CD4-positive, alpha-beta T cell treated with Interleukin-1 beta for 1 hour (primary cell): ENCODE results near the gene ADCK2.
"Not testable (repeated sequence)": the region's sequence is repeated elsewhere in the genome, so short reads cannot be mapped to it uniquely, and the experiment has no call there.

Source experiments
- DNase-seq, 2 donors: peaks; one replicate each; pipeline ENCODE4 v3.0.0-alpha.2; 2020 to 2022

The ADCK2 gene

GRCh38 chr7:140674899-140675701 is 2.4 kb downstream of the ADCK2 start:
- no peak for DNase-seq

DNA sequence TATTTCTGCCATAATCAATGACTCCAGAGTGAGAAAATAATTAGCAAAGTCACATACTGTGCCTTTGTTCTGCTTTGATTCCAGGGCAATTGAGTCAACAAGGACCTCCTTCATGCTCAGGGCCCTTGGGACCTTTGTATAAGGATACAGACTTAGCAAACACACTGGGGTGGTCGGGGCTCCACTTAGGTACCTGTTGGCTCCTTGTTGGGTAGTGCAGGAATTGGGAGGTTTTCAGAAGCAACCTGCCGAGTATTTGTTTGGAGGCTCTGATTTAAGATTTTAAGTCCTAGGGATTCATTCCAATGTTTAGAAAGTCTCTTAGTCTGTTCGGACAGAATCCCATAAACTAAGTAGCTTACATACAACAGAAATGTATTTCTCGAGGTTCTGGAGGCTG is 3.0 kb downstream of the ADCK2 start:
- no peak for DNase-seq

- DNase-seq: peak in 1 of 2 donors; percentile 41
These were observed 3.6 kb downstream of the ADCK2 start for GRCh38 chr7:140676306-140676705.

DNA sequence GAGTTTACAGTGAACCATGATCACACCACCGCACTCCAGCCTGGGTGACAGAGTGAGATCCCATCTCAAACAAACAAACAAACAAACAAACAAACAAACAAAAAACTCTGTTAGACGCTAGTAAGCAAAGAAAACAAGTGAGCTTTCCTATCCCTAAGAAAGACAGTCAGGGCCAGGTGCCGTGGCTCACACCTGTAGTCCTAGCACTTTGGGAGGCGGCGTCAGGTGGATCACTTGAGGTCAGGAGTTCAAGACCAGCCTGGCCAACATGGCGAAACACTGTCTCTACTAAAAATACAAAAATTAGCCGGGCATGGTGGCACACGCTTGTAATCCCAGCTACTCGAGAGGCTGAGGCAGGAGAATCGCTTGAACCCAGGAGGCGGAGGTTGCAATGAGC is 4.2 kb downstream of the ADCK2 start:
- not testable (repeated sequence) for DNase-seq

- no peak for DNase-seq
These were observed 4.8 kb downstream of the ADCK2 start for GRCh38 chr7:140677496-140677895.

DNA sequence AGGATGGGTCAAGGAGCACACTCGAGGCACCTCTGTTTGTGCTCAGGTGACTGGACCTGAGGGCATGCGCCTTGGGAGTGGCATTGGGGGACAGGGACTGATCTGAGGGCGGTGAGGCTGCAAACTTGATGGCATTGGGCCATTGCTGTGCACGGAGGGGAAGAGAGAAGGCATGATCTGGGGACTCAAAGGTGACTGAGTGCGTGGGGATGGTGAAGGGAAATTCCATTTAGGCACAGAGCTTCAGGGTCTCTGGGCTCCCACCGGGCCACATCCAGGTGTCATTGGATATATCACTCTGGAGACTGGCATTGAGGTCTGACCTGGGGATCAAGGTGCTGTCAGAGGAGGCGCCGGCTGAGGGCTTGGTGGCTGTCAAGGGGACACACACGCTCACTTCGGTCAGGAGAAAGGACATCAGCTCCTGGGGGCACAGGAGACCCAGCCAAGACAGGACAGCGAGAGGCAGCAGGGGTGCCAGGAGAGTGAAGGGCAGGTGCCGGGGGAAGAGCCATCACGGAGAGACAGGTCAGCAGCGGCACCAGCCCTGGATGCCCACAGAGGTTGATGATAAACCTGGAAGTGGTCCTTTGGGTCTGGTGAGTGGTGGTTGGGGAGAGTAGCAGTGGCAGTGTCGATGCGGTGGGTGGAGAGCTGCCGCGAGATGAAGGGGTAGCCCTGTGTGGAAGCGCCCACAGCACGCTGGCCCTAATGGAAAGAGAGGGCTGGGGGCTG is 5.5 kb downstream of the ADCK2 start:
- DNase-seq: no peak

DNA sequence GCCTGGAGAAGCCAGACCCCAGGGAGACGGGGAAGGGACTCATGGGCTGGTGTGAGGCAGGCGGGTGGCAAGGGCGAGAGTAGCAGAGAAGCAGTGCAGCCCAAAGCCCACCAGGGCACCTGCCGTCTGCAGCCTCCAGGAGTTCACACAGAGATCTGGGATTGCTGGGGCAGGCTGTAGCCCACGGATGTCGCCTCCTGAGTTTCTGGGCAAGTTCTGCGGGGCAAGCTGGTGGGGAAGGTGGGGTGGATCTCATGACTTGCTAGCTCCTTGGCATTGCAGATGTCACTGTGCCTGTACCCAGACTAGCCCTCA is 6.0 kb downstream of the ADCK2 start:
- no peak for DNase-seq

- no peak for DNase-seq
These were observed 6.4 kb downstream of the ADCK2 start for GRCh38 chr7:140679186-140679585.

DNA sequence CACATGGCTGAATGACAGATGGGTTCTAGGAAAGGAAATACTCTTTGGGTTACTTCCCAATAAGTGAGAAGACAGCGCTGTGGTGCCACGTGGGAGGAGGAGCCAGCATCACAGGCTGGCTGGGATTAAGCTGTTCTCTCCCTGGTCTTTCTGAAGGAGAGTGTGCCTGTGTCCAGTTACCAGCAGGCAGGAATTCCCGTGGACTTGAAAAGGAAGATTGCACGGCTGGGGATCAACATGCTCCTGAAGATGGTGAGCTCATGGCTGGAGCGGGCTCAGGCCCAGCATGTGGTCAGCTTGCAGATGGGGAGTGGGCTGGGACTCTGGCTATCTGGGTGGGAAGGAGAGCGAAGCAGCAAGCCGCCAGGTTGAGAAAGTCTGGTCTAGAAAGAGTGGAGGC is 8.1 kb downstream of the ADCK2 start:
- no peak for DNase-seq

DNA sequence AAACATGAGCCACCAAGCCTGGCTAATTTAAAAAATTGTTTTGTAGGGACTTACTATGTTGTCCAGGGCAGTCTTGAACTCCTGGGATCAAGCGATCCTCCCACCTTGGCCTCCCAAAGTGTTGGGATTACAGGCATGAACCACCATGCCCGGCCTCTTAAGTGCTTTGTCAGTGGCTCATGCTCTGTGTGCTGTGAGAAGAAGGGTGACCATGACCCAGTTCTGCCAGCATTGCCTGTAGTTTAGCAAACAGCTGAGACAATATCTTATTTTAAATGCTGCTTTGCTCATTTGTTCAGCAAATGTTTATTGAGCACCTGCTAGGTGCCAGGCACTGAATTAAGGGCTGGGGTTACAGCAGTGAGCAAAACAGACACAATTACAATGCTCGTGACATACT is 9.0 kb downstream of the ADCK2 start:
- DNase-seq: no peak

- no peak for DNase-seq
These were observed 10.9 kb downstream of the ADCK2 start for GRCh38 chr7:140683657-140684056.

DNA sequence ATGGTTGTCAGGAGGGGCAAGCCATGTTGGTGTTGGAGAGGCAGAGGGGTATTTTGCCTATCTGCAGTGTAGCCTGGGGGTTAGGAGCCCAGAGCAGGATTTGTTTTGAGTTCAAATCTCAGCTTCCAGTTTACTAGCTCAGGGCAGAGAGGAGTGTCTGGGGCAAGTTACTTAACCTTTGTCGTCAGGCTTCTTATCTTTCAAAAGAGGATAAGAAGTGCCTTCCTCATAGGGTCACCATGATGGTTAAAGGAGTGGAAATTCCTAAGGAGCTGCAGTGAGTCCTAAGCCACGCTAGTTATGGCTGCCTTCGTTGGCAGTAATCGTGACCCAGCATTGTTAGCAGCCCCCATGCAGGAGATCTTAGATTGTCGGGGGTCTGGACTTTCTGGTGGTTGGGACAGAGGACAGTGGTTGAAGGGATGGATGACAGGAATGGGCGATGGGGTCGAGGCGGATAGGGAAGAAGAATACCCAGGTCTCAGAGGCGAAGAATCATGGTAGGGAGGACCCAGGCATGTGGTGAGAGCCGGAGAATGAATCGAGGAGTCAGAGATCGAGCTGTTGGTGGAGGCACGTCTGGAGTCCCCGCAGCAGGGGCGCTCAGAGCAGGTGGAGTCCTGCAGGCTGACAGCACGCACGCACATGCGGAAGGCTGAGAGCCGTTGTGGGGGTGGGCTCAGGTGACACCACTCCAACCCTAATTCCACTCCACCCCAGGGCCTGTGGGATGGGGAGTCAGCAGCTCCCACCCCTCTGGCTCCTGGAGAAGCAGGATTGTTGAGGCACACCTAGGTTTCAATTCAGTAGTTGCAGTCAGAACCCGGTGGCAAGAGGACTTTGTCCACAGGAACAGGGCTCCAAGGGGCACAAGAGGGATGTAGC is 11.6 kb downstream of the ADCK2 start:
- DNase-seq: no peak

- no peak for DNase-seq
These were observed 12.8 kb downstream of the ADCK2 start for GRCh38 chr7:140685407-140686087.

DNA sequence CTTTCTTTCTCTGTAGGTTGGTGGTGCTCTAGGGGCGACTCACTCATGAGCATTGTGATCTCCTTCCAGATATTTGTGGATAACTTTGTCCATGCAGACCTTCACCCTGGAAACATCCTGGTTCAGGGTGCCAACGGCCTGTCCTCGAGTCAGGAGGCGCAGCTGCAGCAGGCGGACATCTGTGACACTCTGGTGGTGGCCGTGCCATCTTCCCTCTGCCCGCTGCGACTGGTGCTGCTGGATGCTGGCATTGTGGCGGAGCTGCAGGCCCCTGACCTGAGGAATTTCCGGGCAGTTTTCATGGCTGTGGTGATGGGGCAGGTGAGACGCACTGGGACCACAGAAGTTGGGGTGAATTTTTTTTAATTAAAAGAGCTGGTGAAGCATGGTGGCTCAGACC is 14.2 kb downstream of the ADCK2 start:
- no peak for DNase-seq

DNA sequence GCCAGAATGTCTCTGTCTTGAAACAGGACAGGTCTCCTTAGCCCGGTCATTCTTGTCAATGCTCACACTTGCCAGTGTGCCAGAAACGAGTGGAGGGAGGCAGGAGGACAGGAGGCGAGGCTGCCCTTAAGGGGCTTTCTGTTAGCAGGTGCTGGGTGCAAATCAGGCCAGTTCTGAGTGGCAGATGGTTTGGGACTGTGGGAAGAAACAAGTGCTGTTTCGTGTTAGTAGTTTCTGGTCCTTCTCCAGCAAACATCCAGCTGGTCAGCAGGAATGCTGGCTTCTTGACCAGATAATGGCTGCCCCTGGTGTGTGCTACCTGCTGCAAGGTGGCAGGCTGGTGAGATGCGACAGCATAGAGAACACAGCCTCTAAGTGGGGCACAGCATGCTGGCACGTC is 15.6 kb downstream of the ADCK2 start:
- DNase-seq: no peak

DNA sequence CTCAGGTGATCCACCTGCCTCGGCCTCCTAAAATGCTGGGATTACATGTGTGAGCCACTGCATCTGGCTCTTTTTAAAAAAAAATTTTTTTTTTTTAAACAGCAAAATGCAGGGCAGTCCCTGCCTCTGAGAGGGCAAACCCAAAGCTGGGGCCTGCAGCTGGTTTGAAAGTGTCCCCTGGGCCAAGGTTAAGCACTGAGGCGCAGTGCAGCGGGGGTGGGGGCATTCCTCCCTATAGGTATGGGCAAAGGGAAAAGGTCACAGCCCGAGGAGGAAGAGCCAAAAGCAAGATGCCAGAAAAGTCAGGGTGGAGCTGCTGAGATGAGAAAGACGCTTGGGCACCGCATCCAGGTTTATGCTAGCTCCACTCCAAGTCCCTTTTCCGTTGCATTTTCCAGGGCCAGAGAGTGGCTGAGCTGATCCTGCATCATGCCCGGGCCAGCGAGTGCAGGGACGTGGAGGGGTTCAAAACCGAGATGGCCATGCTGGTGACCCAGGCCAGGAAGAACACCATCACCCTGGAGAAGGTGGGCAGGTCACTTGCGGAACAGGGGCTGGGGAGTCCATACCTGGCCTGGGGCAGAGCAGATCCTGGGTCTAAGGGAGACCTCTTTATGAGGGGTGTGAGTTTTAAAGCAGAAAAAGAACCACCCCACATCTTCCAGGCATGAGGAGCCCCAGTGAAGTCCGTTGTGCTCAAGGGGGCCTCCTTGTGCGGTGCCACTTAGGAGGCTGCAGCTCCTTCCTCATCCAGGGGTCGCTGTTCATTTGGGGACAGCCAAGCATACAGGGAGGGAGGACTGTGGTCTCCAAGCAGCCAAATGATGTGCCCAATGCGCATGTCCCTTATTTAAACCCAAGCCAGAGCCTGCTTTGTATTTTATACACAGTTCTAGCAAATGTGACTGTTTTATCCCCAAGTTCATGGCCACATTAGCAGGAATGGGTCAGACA is 16.7 kb downstream of the ADCK2 start:
- no peak for DNase-seq

GRCh38 chr7:140691376-140692045 is 18.8 kb downstream of the ADCK2 start:
- no peak for DNase-seq

- not testable (repeated sequence) for DNase-seq
These were observed 21.1 kb downstream of the ADCK2 start for GRCh38 chr7:140693849-140694248.

DNA sequence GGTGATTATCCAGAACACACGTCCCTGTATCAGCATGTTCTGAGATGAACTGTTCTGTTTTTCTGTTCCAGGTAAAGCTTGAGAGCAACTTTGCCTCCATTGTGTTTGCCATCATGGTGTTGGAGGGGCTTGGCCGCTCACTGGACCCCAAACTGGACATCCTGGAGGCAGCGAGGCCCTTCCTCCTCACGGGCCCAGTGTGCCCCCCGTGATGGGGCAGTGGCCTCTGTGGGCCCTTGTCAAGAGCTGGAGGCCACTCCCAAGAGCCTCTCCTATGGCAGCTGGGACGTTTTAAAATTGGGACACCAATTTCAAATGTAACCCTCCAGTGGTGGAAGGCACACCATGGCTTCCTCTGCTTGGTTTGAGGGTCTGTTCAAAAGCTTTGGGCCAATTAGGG is 21.8 kb downstream of the ADCK2 start:
- DNase-seq: no peak

DNA sequence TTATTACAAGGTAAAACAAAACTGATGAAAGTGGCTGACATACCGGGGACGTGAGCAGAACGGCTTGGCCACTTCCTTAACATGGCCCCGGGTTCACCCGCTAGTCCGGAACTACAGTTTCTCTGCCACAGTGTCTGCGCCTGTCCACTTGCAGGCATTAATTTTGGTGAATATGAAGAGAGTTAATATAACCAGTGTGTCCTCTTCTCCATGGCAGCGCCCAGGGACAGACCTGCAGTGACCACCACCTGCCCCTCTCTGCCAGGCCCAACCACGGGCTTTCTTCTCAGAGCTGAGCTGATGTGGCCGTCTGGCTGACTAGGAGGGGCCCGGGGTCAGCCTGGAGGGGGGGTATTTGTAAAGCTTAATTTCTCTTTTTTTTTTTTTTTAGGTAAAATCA is 22.6 kb downstream of the ADCK2 start:
- DNase-seq: no peak

DNA sequence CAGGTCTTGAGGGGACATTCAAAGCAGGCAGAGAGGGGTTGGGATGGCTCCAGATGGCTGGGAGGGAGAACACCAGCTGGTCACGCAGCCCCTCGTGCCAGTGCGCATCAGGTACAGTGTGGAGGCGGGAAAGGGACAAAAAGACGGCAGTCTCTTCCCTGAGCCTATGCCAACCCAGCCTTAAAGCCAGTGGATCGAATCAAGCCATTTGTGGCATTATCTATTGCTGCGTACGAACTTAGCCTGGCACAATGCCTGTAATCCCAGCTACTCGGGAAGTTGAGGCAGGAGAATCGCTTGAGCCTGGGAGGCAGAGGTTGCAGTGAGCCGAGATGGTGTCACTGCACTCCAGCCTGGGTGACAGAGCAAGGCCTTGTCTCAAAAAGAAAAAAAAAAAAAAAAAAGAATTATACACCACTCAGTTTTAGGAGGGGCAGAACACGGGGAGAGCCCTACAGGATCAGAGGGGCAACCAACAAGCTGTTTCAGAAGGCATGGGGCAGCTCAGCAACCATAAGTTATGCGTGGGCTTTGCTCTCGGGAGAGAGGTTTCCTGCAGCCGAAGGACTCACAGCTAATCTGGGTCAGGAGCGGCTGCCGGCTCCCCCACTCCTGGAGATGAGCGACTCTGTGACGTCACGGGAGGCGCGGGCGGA is 23.4 kb downstream of the ADCK2 start:
- peak; percentile 90 to 92 for DNase-seq
